Kidney (tissue), 14 donors: ENCODE measurements around the gene ZCCHC3. TPM values are rescaled to one million over a fixed set of nuclear protein-coding genes. Genes with fewer than 3 reads are reported as not detected.
"Not testable (repeated sequence)": the region's sequence is repeated elsewhere in the genome, so short reads cannot be mapped to it uniquely, and the experiment has no call there.

Source experiments
- DNase-seq, 5 donors: peaks; one replicate each; pipeline ENCODE4 v3.0.0-alpha.2; 2013 to 2020
- FAIRE-seq: peaks from 2 replicates; lab custom pipeline; 2012; peaks lifted over from hg19 to GRCh38; lab: Jason Lieb, UNC
- H3K27ac ChIP-seq, 2 donors: one replicate each; pipeline ENCODE4 v1.7.0; 2013; ENCODE audit warnings: low read depth in 2 of 2, low read length in 2 of 2, inconsistent platforms in 1 of 2
- H3K27me3 ChIP-seq: one replicate; pipeline ENCODE4 v1.7.1; 2013; ENCODE audit warnings: low read length, inconsistent platforms; ENCODE audit not compliant: control insufficient read depth, insufficient read depth
- H3K36me3 ChIP-seq, 3 donors: one replicate each; pipeline versions ENCODE4 v1.7.0 to v1.7.1; 2013; ENCODE audit warnings: low read length in 3 of 3, control low read depth in 1 of 3, inconsistent platforms in 1 of 3; ENCODE audit not compliant: insufficient read depth in 3 of 3, control insufficient read depth in 2 of 3
- H3K4me1 ChIP-seq, 3 donors: one replicate each; pipeline versions ENCODE4 v1.7.0 to v1.7.1; 2013; ENCODE audit warnings: low read length in 3 of 3, inconsistent platforms in 1 of 3, low read depth in 1 of 3; ENCODE audit not compliant: control insufficient read depth in 2 of 3, insufficient read depth in 2 of 3
- H3K4me3 ChIP-seq, 3 donors: one replicate each; pipeline versions ENCODE4 v1.7.0 to v1.8.1; 2013; ENCODE audit warnings: low read length in 3 of 3, control low read depth in 1 of 3, inconsistent platforms in 1 of 3
- H3K9ac ChIP-seq, 3 donors: one replicate each; pipeline versions ENCODE4 v1.7.0 to v1.7.1; 2013; ENCODE audit warnings: low read length in 3 of 3, control low read depth in 1 of 3, inconsistent platforms in 1 of 3
- H3K9me3 ChIP-seq, 3 donors: one replicate each; pipeline versions ENCODE4 v1.7.0 to v1.7.1; 2013; ENCODE audit warnings: low read length in 3 of 3, control low read depth in 1 of 3, inconsistent platforms in 1 of 3; ENCODE audit not compliant: control insufficient read depth in 2 of 3, insufficient read depth in 1 of 3
- CTCF ChIP-seq: IDR thresholded peaks from 3 replicates; pipeline ENCODE4 v1.5.1; 2012; ENCODE audit warnings: mild to moderate bottlenecking, moderate library complexity, borderline replicate concordance; ENCODE audit not compliant: insufficient read depth; ENCODE audit errors: extremely low read depth
- intact Hi-C: fragments of 100-400 bp; cut with DNase I; formaldehyde crosslinking; loops from one replicate; pipeline ENCODE4 v1.11.1; 2022
- polyA plus RNA-seq: library from polyadenylated mRNA; stranded (reverse); fragments of 350-450 nt; fragmentation: Illumina TruSeq; extraction: RNeasy Lipid Tissue Mini Kit (QIAGEN cat#74804); gene quantifications from one replicate; pipeline ENCODE4 v1.2.3, GENCODE V29; 2014; ENCODE audit warnings: low read depth, low replicate concordance; ENCODE audit not compliant: insufficient read depth
- total RNA-seq: library from RNA; stranded (reverse); fragmentation: NEBNext Ultra II Directional; extraction: Animal tissue kit (Norgen Biotek cat#: 25700); gene quantifications from one replicate; pipeline ENCODE4 v1.2.1, GENCODE V29; 2021
- donor health status: control.
- donor health status: control.
- donor health status: control.
- donor health status: control.
- donor health status: control.
- donor health status: DM: yes; HTN: yes; CAD: no.
- donor health status: Normal renal cell carcinoma (clear cell type).

ZCCHC3 gene
- total and polyA plus RNA-seq, 2 donors from 2014 or later: 12.8 to 16.4 TPM

GRCh38 chr20:330233-331149 lies 33.1 kb downstream of the ZCCHC3 start:
- peaks cover 0 to 12% (median 5%) of the 10 kb centered on the region in 3 donors for H3K4me1 ChIP-seq
- peaks cover 0 to 5% (median 0%) of the 10 kb centered on the region in 3 donors for H3K36me3 ChIP-seq
- no peaks in the 10 kb centered on the region for H3K27me3 ChIP-seq
- no peak overlapping the region for H3K4me3 ChIP-seq
- peak; percentile 79 for TF ChIP-seq CTCF
- H3K9me3 ChIP-seq: no peaks in the 10 kb centered on the region
- intact Hi-C loops: no loop called here
- H3K9ac ChIP-seq: peak overlapping the region in 1 of 3 donors; percentile 4
- DNase-seq (peak in 4 of 5 donors; percentile 69 to 88 (median 74)), FAIRE-seq (no peak)
- H3K27ac ChIP-seq: no peak overlapping the region

DNA sequence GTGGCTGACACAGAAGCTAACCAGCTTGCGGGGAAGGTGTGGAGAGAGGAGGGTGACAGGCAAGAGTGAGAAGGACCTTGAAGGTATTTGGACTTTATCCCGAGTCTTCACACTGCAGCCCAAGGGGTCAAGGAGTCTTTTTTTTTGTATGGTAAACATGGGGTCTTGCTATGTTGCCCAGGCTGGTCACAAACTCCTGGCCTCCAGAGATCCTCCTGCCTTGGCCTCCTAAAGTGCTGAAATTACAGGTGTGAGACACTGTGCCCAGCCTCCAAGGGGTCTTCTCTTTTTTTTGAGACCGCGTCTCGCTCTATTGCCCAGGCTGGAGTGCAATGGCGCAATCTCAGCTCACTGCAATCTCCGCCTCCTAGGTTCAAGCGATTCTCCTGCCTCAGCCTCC lies 37.2 kb downstream of the ZCCHC3 start:
- TF ChIP-seq CTCF: no peak
- no peaks in the 10 kb centered on the region for H3K9me3 ChIP-seq
- H3K9ac ChIP-seq: no peak overlapping the region
- H3K4me1 ChIP-seq: peaks cover 0 to 3% (median under 1%) of the 10 kb centered on the region in 3 donors
- FAIRE-seq (no peak), DNase-seq (no peak)
- H3K4me3 ChIP-seq: no peak overlapping the region
- H3K27me3 ChIP-seq: no peaks in the 10 kb centered on the region
- intact Hi-C loops: no loop called here
- peaks cover 0 to 5% (median 0%) of the 10 kb centered on the region in 3 donors for H3K36me3 ChIP-seq
- H3K27ac ChIP-seq: no peak overlapping the region

DNA sequence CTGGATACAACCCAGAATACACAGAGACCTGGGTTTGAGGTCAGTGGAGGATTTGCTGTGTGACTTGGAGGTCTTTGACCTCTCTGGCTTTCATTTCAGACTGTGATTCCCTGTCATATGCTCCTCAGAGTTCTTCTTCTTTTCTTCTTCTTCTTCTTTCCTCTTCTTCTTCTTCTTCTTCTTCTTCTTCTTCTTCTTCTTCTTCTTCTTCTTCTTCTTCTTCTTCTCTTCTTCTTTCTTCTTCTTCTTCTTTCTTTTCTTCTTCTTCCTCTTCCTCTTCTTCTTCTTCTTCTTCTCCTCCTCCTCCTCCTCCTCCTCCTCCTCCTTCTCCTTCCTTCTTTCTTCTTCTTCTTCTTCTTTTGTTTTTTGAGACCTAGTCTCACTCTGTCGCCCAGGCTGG lies 38.7 kb downstream of the ZCCHC3 start:
- H3K27me3 ChIP-seq, DNase-seq, intact Hi-C loops, H3K9me3 ChIP-seq, H3K9ac ChIP-seq, H3K36me3 ChIP-seq, H3K27ac ChIP-seq, H3K4me1 ChIP-seq, H3K4me3 ChIP-seq, FAIRE-seq: not testable (repeated sequence)

DNA sequence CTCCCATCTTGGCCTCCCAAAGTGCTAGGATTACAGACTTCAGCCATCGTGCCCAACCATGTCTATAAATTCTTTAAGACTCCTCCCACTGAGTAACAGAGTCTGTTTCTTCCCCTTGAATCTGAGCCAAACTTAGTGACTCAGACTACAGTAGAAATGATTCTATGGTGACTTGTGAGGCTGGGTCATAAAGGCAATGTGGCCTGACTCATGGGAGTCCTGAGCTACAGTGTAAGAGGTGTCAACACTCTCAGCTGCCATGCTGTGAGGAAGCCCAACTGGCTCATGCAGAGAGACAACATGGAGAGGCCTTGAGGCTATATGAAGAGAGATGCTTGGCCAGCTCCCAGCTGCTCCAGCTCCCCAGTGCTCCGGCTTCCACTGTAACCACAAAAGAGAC lies 44.3 kb downstream of the ZCCHC3 start:
- no peaks in the 10 kb centered on the region for H3K27me3 ChIP-seq
- H3K4me1 ChIP-seq: peaks cover 0 to 5% (median 3%) of the 10 kb centered on the region in 3 donors
- H3K4me3 ChIP-seq: no peak overlapping the region
- DNase-seq: no peak
- FAIRE-seq: no peak
- no peaks in the 10 kb centered on the region for H3K36me3 ChIP-seq
- H3K27ac ChIP-seq: no peak overlapping the region
- no peak overlapping the region for H3K9ac ChIP-seq
- intact Hi-C loops: no loop called here
- TF ChIP-seq CTCF: no peak
- H3K9me3 ChIP-seq: peaks cover 0 to 6% (median 0%) of the 10 kb centered on the region in 3 donors
